IPS DF 6.9 (cell line): ENCODE data around the gene VCAN.

ENCODE experiments used
- DNase-seq: peaks from one replicate; pipeline ENCODE4 v3.0.0-alpha.2; 2013; ENCODE audit warnings: low read depth, low spot score
- H3K27ac ChIP-seq: one replicate; pipeline ENCODE4 v1.5.1; 2013; ENCODE audit warnings: low read length, control low read depth
- H3K27me3 ChIP-seq: 2 replicates; pipeline ENCODE4 v1.6.1; 2013; ENCODE audit warnings: mild to moderate bottlenecking, low read length; ENCODE audit not compliant: control insufficient read depth, insufficient read depth
- H3K36me3 ChIP-seq: 2 replicates; pipeline ENCODE4 v1.6.1; 2013; ENCODE audit warnings: low read length; ENCODE audit not compliant: control insufficient read depth, insufficient read depth
- H3K4me1 ChIP-seq: 2 replicates; pipeline ENCODE4 v1.6.1; 2013; ENCODE audit warnings: low read length; ENCODE audit not compliant: control insufficient read depth, insufficient read depth
- H3K4me3 ChIP-seq: 2 replicates; pipeline ENCODE4 v1.5.1; 2013; ENCODE audit warnings: mild to moderate bottlenecking, low read length
- H3K9me3 ChIP-seq: 2 replicates; pipeline ENCODE4 v1.6.1; 2013; ENCODE audit warnings: low read length, inconsistent platforms; ENCODE audit not compliant: control insufficient read depth, insufficient read depth
- WGBS: extraction: QIAGEN DNeasy Blood & Tissue Kit; methylation state at CpG from one replicate; pipeline ENCODE4 v1.1.7; 2013; ENCODE audit warnings: mixed read lengths, missing lambda C conversion rate; ENCODE audit not compliant: insufficient read length, insufficient coverage; 5-methylcytosine and 5-hydroxymethylcytosine counted together

VCAN gene

DNA sequence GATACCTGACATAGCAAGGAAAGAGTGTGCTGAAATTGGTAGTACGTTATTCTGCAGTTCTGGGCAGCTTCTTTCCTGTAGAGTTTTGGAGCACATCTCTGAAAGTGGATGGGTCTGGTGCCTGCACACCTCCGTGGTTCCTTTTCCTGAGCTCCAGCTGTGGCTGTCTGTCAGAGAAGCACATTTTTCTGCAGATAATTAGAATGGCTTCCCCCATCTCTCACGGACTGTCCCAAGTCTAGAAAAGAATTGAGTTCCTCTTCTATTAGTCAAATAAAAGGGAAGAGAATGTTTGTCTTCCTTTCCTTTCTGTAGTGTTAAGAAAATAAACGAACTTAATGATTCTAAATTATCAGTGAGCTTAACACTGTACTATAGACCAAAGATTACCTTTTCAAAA lies 55.7 kb downstream of the VCAN start:
- H3K27me3 ChIP-seq: no peaks in the 10 kb centered on the region
- WGBS: no CpG with 5 or more reads among the region's 4 CpGs

DNA sequence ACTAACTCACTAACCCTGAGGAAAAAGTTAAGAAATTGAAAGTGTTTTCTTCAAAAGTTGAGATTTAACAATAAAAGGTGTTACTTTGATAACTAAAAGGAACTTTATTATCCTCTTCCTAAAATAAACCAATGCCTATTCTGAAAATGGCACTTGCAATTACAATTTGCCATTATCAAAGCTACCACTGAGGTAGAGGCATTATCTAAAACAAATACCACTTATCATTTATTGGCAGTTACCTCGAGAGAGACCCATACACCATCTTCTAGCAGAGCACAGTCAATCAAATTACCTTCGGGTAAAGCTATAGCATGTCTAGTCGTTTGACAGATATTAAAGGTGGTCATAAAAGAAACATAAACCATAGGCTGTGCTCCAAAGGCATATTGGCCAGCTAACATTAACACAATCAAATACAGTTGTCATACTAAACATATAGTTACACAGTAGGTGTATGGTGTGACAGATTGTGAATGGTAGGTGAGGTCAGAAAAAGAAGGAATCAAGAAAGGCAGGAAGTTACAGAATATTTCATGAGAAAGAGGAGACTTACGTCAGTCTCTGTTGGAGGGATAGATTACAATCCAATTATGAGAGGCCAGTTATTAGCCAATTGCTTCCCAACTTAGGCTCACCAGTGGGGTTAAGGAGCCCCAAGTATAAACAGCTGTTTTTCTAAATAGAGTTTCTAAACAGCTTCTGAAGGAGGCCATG lies 56.3 kb downstream of the VCAN start:
- Histone ChIP-seq H3K9me3 (no peaks in the 10 kb centered on the region), H3K27me3 (no peaks in the 10 kb centered on the region), H3K27ac (no peak overlapping the region), H3K4me3 (no peak overlapping the region), H3K4me1 (no peaks in the 10 kb centered on the region), H3K36me3 (no peaks in the 10 kb centered on the region; the same call in 1 of the 2 replicates)
- no peak for DNase-seq
- no CpG with 5 or more reads among the region's 4 CpGs for WGBS

More for the DNA sequence above, 55.7 kb downstream of the VCAN start:
- no peaks in the 10 kb centered on the region for H3K4me1 ChIP-seq
- DNase-seq: no peak
- H3K27ac ChIP-seq: no peak overlapping the region
- no peaks in the 10 kb centered on the region for H3K9me3 ChIP-seq
- H3K36me3 ChIP-seq: no peaks in the 10 kb centered on the region; the same call in 1 of the 2 replicates
- no peak overlapping the region for H3K4me3 ChIP-seq

DNA sequence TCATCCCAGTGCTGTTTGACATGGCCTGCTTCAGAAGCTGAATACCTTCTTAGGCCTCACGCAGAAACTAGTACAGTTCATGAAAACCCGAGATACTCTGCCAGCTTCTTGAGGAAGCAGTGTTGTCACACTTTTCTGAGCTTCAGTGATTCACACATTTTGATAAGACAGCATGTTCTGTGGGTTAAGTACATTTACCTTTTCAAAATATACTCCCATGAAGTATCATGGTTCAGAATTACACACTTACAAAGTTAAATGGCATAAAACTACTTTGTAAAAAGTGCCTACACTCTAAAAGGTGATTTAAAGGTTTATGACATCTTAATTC lies 56.9 kb downstream of the VCAN start:
- H3K4me1 ChIP-seq: no peaks in the 10 kb centered on the region
- DNase-seq: no peak
- H3K27ac ChIP-seq: no peak overlapping the region
- no peaks in the 10 kb centered on the region for H3K9me3 ChIP-seq
- no CpG with 5 or more reads among the region's 2 CpGs for WGBS
- H3K4me3 ChIP-seq: no peak overlapping the region
- no peaks in the 10 kb centered on the region; the same call in 1 of the 2 replicates for H3K36me3 ChIP-seq
- no peaks in the 10 kb centered on the region for H3K27me3 ChIP-seq

DNA sequence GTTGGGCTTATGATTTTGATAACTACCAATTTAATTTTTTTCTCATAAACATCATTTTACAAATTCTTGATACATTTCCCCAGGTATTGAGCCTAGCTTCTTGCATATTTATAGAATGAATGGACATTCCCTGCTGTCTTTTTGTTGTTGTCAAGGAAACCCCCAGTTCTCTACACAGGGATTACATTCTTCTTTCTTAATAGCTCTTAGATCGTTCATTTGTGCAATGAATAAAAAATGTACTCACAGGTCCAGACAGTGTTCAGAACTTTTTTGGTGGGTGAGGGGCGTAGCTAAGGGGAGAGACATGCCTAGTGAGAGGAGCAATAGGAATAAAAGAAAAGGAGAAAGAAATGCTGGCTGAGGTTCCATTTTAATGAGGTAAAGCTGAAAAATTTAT lies 58.6 kb downstream of the VCAN start:
- H3K4me1 ChIP-seq: no peaks in the 10 kb centered on the region
- H3K4me3 ChIP-seq: no peak overlapping the region
- H3K9me3 ChIP-seq: no peaks in the 10 kb centered on the region
- no peak overlapping the region for H3K27ac ChIP-seq
- DNase-seq: no peak
- H3K27me3 ChIP-seq: no peaks in the 10 kb centered on the region
- no CpG with 5 or more reads among the region's 2 CpGs for WGBS
- H3K36me3 ChIP-seq: no peaks in the 10 kb centered on the region; the same call in 1 of the 2 replicates

DNA sequence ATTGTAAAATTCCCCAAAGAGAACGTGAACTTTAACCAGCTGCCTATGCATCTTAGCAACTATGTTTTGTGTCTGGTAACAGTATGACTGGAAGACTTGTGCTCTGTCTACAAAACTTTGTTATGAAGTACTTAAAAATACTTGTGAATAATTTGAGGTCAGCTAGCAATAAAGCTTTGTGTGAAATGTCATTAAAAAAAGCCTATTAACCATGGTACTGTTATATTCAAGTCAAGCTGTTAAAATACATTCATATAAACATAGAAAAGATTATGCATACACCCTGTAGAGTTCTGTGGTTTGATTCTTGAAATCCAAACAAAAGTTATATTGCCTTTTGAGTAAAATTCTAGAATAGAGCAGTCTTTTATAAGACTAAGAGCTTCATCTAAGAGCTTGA lies 60.1 kb downstream of the VCAN start:
- WGBS: no CpG with 5 or more reads among the region's 1 CpG
- no peaks in the 10 kb centered on the region for H3K9me3 ChIP-seq

DNA sequence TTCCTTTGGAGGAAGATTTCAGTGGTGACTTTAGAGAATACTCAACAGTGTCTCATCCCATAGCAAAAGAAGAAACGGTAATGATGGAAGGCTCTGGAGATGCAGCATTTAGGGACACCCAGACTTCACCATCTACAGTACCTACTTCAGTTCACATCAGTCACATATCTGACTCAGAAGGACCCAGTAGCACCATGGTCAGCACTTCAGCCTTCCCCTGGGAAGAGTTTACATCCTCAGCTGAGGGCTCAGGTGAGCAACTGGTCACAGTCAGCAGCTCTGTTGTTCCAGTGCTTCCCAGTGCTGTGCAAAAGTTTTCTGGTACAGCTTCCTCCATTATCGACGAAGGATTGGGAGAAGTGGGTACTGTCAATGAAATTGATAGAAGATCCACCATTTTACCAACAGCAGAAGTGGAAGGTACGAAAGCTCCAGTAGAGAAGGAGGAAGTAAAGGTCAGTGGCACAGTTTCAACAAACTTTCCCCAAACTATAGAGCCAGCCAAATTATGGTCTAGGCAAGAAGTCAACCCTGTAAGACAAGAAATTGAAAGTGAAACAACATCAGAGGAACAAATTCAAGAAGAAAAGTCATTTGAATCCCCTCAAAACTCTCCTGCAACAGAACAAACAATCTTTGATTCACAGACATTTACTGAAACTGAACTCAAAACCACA lies 67.4 kb downstream of the VCAN start:
- Histone ChIP-seq H3K4me3 (no peak overlapping the region), H3K9me3 (no peaks in the 10 kb centered on the region), H3K36me3 (peaks cover 21% of the 10 kb centered on the region; the same call in 1 of the 2 replicates), H3K4me1 (0 out of 2 replicates have a peak, but pooled peaks cover 1% of the 10 kb centered on the region), H3K27ac (no peak overlapping the region), H3K27me3 (no peaks in the 10 kb centered on the region)
- no peak for DNase-seq
- WGBS: no CpG with 5 or more reads among the region's 4 CpGs

More for the DNA sequence above, 60.1 kb downstream of the VCAN start:
- Histone ChIP-seq H3K27me3 (no peaks in the 10 kb centered on the region), H3K4me1 (no peaks in the 10 kb centered on the region), H3K4me3 (no peak overlapping the region), H3K27ac (no peak overlapping the region), H3K36me3 (no peaks in the 10 kb centered on the region; the same call in 1 of the 2 replicates)
- no peak for DNase-seq

DNA sequence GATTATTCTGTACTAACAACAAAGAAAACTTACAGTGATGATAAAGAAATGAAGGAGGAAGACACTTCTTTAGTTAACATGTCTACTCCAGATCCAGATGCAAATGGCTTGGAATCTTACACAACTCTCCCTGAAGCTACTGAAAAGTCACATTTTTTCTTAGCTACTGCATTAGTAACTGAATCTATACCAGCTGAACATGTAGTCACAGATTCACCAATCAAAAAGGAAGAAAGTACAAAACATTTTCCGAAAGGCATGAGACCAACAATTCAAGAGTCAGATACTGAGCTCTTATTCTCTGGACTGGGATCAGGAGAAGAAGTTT lies 67.9 kb downstream of the VCAN start:
- Histone ChIP-seq H3K27me3 (no peaks in the 10 kb centered on the region), H3K4me1 (0 out of 2 replicates have a peak, but pooled peaks cover 1% of the 10 kb centered on the region), H3K36me3 (peaks cover 21% of the 10 kb centered on the region; the same call in 1 of the 2 replicates), H3K4me3 (no peak overlapping the region), H3K9me3 (no peaks in the 10 kb centered on the region), H3K27ac (no peak overlapping the region)
- WGBS: no CpG with 5 or more reads among the region's 1 CpG
- no peak for DNase-seq

DNA sequence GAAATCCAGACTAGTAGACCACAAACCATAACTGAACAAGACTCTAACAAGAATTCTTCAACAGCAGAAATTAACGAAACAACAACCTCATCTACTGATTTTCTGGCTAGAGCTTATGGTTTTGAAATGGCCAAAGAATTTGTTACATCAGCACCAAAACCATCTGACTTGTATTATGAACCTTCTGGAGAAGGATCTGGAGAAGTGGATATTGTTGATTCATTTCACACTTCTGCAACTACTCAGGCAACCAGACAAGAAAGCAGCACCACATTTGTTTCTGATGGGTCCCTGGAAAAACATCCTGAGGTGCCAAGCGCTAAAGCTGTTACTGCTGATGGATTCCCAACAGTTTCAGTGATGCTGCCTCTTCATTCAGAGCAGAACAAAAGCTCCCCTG lies 68.6 kb downstream of the VCAN start:
- no peak for DNase-seq
- WGBS: no CpG with 5 or more reads among the region's 2 CpGs
- H3K27ac ChIP-seq: no peak overlapping the region

DNA sequence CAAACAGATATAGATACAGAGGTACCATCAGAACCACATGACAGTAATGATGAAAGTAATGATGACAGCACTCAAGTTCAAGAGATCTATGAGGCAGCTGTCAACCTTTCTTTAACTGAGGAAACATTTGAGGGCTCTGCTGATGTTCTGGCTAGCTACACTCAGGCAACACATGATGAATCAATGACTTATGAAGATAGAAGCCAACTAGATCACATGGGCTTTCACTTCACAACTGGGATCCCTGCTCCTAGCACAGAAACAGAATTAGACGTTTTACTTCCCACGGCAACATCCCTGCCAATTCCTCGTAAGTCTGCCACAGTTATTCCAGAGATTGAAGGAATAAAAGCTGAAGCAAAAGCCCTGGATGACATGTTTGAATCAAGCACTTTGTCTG lies 69.2 kb downstream of the VCAN start:
- DNase-seq: no peak
- Histone ChIP-seq H3K27me3 (no peaks in the 10 kb centered on the region), H3K36me3 (peaks cover 21% of the 10 kb centered on the region; the same call in 1 of the 2 replicates), H3K4me3 (no peak overlapping the region), H3K9me3 (no peaks in the 10 kb centered on the region), H3K27ac (no peak overlapping the region), H3K4me1 (0 out of 2 replicates have a peak, but pooled peaks cover 1% of the 10 kb centered on the region)
- no CpG with 5 or more reads among the region's 3 CpGs for WGBS

More for the DNA sequence above, 68.6 kb downstream of the VCAN start:
- Histone ChIP-seq H3K27me3 (no peaks in the 10 kb centered on the region), H3K4me1 (0 out of 2 replicates have a peak, but pooled peaks cover 1% of the 10 kb centered on the region), H3K9me3 (no peaks in the 10 kb centered on the region), H3K4me3 (no peak overlapping the region), H3K36me3 (peaks cover 21% of the 10 kb centered on the region; the same call in 1 of the 2 replicates)

DNA sequence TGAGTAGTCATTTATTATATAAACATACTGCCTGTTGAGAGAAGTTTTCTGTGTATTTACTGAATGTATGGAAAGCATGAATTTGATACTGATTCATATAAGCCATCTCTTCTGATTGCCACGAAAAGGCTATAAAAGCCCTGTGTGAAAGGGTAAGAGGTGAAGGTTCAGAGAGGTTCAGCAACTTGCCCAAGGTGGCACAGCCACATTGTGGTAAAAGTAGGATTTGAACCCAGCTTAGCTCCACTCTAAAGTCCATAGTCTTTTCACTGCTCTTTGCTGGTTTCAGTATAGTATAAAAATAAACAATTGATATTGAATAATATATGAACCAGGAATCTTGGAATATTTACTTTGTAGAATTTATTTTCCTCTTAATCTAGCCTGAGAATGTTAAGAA lies 71.3 kb downstream of the VCAN start:
- WGBS: no CpG with 5 or more reads among the region's 1 CpG
- Histone ChIP-seq H3K9me3 (no peaks in the 10 kb centered on the region), H3K27ac (no peak overlapping the region), H3K4me3 (no peak overlapping the region), H3K27me3 (no peaks in the 10 kb centered on the region), H3K36me3 (peaks cover 19% of the 10 kb centered on the region; the same call in 1 of the 2 replicates), H3K4me1 (0 out of 2 replicates have a peak, but pooled peaks cover 1% of the 10 kb centered on the region)
- no peak for DNase-seq
